GM15510 (cell line): Measurements from ENCODE around the gene UMAD1.

Experiments used
- POLR2A ChIP-seq: IDR thresholded peaks from 3 replicates; pipeline ENCODE4 v1.6.1; 2011; ENCODE audit warnings: borderline replicate concordance; ENCODE audit not compliant: insufficient read length; ENCODE audit errors: extremely low read depth

The UMAD1 gene

DNA sequence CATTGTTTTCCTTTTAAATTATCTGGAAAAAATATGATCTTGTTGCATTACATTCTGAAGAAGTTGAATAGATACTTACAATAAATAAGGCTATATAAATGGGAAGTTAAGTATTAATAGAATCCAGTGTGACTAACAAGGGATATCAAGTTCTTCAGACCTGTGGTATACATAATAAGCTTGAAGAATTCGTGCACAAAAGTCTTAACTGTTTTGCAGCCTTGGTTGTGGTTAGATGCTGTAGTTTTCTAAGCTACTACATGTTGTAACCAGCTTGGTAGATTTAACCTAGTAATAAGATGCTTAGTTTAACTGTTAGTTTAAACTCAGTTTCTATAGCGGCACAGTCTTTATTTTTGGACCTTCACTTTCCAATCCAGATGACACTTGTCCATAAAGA is 221.8 kb downstream of the UMAD1 start:
- no peak for TF ChIP-seq POLR2A

DNA sequence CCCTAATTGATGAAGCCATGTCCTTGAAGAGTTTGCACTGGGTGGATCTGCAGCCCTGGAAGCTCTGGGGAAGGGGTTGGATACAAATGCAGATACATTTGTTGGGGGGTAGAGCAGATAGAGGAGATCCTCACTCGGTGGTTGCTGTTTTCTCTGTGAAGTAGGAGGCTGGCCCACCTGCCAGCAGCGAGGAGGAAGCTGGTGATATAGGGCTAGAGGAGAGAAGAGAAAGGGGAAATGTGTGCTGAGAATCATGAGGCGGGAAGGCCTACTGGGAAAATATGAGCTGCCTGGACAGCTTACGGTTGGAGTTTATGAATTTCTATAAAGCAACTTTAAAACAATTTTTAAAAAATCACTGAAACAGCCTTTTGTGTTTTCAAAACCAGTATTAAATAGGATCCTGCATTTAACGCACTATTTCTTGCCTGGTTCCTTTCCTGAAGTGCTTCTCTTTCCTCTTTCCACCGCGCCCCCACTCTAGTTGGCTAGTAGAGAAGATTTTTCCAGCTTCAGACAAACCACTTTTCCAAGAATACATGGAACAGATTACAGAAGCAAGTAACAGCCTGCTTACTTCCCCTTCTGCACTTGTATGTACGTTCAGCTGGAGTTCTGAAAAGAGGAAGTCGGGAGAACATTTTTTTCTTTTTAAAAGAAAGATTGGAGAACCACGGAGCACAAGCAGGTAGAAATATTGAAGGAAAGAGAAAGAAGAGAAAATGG is 227.5 kb downstream of the UMAD1 start:
- TF ChIP-seq POLR2A, result no peak

DNA sequence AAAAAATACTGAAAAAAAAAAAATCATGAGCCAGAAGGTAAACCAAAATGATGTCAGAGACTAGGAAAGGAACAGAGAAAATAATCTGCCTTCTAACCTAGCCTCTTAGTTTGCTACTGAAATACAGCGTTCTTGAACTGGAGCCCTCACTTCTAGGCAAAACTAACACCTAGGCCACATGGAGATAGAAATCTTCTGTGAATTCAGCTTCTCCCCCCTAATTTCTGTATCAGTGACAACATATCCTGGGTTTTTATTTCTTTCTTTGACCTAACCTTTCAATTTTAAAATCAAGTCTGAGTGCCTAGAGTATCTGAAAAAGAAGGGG is 228.0 kb downstream of the UMAD1 start:
- TF ChIP-seq POLR2A, result no peak

DNA sequence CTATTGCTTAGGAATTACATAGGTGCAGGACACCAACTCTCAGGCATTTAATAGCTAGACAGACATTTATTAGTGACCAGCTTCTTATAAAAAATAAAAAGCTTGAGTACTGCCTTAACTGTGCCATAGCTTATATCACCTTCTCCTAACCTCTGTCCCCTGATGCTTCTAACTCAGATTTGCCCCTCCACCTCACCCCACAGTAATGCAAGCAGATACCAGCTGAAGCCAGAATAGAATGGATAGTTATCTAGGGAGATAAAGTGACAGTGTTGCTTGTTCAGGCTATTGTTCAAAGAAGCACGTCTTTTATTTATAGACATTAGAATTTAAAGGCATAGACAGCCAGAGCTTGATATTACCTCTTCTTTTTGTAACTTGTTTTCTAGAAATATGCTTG is 228.5 kb downstream of the UMAD1 start:
- TF ChIP-seq POLR2A, result no peak

DNA sequence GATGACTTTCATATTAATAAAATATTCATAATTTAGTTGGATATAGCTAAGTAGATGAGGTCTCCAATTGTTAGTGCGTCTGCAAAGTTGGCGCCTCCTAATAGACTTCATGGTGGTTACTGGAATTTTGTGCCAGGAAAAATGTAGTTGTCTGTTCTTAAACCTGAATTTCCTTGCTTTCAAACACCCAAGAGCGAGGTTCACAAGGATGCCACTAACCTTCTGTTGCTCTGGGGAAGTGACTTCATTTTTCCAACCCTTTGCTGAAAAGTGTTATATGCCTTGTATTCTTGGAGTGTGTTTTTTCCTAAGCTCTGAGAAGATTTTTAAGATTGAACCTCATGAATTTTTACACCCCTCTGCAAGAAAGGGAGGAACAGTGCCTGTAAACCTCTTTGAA is 229.1 kb downstream of the UMAD1 start:
- TF ChIP-seq POLR2A, result no peak

- no peak for TF ChIP-seq POLR2A
These were observed 230.0 kb downstream of the UMAD1 start for GRCh38 chr7:7870555-7870954.

DNA sequence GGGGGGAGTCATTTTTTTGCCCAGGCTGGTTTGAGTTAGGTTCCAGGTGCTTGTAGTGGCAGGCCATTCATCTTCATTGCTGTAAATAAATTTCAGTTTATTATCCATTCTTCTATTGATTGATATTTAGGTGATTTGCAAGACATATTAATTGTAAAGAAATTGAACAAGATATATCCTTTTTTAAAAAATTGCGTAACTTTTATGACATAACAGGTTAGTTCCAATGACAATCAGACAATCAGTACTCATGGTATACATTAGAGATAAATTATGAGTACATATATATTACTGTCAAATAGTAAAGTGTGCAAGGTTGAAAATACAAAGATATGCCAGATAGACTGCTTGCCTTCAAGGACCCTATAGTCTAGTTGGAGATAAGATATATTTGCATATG is 235.9 kb downstream of the UMAD1 start:
- TF ChIP-seq POLR2A, result no peak

- no peak for TF ChIP-seq POLR2A
These were observed 241.0 kb downstream of the UMAD1 start for GRCh38 chr7:7881581-7881980.

GRCh38 chr7:7882888-7883287 is 242.3 kb downstream of the UMAD1 start:
- TF ChIP-seq POLR2A, result no peak

DNA sequence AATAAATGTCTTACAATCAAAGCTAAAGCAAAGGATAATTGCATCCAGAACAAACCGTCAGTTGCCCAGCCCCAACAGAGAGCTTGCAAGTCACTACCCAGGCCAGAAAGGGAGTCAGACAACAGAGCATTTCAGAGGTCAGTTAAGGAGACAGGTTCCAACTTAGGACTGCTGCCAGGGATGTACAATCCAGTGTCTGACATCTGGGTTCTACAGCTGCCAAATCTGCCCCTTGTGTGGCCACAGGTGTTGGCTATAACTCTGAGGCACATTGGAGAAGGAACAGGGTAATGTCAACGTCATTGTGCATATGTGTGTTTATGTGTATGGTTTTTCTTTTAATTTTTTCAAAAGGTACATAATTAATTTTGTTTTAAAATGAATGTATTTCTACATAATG is 242.8 kb downstream of the UMAD1 start:
- no peak for TF ChIP-seq POLR2A

GRCh38 chr7:7884855-7885254 is 244.3 kb downstream of the UMAD1 start:
- no peak for TF ChIP-seq POLR2A

DNA sequence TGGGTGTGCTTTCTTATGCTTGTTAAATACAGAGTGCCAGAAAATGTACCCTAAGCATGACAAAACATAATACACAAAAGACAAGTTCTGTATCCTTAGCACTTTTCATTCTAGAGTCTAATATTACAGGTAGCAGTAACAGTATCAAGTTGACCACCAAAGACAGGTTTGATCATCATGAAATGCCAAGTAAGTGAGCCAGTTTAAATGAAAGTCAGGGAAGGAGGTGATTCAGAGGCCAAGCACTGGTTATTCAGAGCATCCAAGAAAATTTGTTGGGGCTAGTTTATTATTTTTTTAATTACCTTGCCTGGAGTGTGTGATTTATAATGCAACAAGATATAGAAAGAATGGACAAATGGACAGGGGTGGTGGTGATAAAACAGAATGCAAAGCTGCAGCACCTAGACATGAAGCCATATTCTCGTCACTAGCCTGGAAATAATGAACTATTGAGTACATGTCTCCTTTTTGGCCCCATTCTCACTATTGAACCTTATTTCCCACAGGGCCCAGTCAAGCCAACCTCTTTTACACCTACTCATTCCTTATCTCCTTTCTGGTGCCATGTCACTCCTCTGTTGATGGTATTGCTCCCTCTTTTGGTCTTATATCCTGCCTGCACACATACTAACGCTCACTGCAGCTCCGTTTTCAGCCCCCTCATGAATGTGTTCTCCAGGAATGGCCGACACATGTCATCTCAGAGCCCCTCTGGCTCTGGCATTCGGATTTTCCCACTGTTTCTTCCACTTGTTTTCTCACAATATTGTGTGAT is 249.4 kb downstream of the UMAD1 start:
- no peak for TF ChIP-seq POLR2A

DNA sequence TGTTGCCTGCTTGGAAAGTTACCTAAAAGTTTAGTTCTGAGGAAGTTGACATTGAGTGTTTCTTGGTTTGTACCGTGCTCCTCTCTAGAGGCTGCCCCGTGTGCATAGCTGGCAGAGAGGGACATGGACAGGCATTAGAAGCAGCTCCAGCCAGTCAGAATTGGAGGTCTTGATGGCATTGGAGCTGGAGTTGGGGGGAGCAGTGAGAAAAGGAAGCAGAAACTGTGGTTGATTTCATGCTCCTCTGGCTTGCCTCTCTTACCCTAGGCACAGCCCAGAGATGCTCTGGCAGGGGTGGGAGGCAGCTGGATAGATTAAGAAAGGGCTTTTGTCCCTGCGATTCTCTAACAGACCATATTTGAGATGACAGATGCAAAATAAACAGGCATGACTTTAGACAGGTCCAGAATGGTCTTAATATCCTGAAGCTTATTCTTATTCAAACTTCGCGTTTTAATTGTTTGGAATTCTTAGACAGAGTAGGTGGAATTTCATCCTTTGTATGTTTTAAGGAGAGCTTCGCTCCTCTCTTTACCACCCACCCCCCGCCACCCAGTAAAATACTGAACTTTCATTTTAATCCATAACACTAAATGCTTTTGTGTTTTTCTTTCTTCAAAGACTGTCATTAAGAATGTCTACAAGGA is 254.6 kb downstream of the UMAD1 start:
- no peak for TF ChIP-seq POLR2A

DNA sequence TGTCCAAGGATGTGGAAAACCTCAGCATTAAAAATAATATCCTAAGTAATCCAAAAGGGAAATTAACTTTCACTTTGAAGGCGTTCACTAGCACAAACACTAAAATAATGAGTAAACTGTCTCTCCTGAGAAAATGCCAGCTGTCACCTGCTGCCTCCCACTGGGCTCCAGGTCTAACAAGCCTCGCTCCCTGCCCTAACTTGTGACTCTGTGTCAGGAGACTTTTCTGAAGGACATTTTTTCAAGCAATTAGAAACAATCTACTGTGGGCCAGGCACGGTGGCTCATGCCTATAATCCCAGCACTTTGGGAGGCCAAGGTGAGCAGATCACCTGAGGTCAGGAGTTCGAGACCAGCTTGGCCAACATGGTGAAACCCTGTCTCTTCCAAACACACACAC is 255.2 kb downstream of the UMAD1 start:
- no peak for TF ChIP-seq POLR2A

GRCh38 chr7:7897509-7897908 is 257.0 kb downstream of the UMAD1 start:
- no peak for TF ChIP-seq POLR2A

DNA sequence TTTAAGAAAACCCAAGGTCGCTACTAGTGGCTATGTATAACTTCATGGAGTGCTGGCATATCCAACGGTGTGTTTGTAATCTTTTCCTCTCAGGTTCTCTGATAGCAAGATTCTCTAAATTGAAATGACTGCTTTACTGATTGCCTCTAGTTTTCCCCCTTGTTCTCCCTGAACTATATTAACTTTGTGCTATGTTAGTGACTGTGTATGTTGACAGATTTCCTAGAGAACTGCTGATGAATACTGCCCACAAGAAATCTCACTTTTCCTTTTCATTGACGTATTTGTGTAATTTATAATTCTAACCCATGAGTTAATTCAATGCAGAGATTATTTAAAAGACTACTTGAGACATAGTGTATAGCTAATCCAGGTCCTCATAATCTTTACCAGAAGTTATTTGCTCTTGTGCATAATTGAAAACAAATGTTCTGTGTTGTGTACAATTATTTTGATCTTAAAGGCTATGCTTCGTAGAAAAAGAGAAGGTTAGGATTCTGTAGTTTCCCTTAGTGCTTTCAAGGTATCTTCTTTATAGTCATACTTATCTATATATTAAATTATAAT is 257.5 kb downstream of the UMAD1 start:
- no peak for TF ChIP-seq POLR2A

DNA sequence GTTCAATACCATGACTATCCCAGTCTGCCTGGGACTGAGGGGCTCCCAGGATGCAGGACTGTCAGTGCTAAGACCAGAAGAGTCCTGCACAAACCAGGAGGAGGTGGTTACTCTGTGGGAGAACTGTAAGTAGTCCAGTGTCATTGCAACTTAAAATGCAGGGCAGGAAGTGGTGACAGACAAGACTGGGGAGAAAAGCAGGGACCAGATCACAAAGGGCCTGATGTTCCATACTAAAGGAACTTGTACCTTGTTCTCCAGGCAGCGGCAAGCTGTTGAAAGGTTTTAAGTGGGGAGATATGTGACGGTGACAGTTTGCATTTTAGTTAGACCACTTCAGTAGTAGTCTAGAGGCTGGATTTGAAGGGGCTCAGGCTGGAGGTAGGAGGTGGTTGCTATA is 262.3 kb downstream of the UMAD1 start:
- no peak for TF ChIP-seq POLR2A

- TF ChIP-seq POLR2A, result no peak
These were observed 266.8 kb downstream of the UMAD1 start for GRCh38 chr7:7907306-7907705.
